ENCODE results near the gene MICU2.

The MICU2 gene

GRCh38 chr13:21549633-21550032, 54.3 kb downstream of the MICU2 start:
- no peak for FAIRE-seq
- no peak for DNase-seq (ENCODE audit: insufficient read length, low spot score)

GRCh38 chr13:21548577-21548976, 55.4 kb downstream of the MICU2 start:
- DNase-seq (ENCODE audit: insufficient read length, low spot score) (no peak), FAIRE-seq (no peak)

- no peak for DNase-seq (ENCODE audit: insufficient read length, low spot score)
- FAIRE-seq = no peak
Observed at GRCh38 chr13:21546372-21546771, 57.6 kb downstream of the MICU2 start.

- FAIRE-seq (no peak), DNase-seq (ENCODE audit: insufficient read length, low spot score) (no peak)
Observed at GRCh38 chr13:21544515-21544914, 59.5 kb downstream of the MICU2 start.

GRCh38 chr13:21542563-21542962, 61.4 kb downstream of the MICU2 start:
- FAIRE-seq (no peak), DNase-seq (ENCODE audit: insufficient read length, low spot score) (no peak)

GRCh38 chr13:21541980-21542379, 62.0 kb downstream of the MICU2 start:
- DNase-seq (ENCODE audit: insufficient read length, low spot score) (no peak), FAIRE-seq (no peak)

- DNase-seq (ENCODE audit: insufficient read length, low spot score) = no peak
- FAIRE-seq = no peak
Observed at GRCh38 chr13:21541271-21541670, 62.7 kb downstream of the MICU2 start.

- DNase-seq (ENCODE audit: insufficient read length, low spot score) = no peak
- no peak for FAIRE-seq
Observed at GRCh38 chr13:21539687-21540086, 64.3 kb downstream of the MICU2 start.

- DNase-seq (ENCODE audit: insufficient read length, low spot score) (no peak), FAIRE-seq (no peak)
Observed at GRCh38 chr13:21538753-21539152, 65.2 kb downstream of the MICU2 start.

GRCh38 chr13:21538280-21538679, 65.7 kb downstream of the MICU2 start:
- DNase-seq (ENCODE audit: insufficient read length, low spot score) (no peak), FAIRE-seq (no peak)

- no peak for DNase-seq (ENCODE audit: insufficient read length, low spot score)
- no peak for FAIRE-seq
Observed at GRCh38 chr13:21537105-21537504, 66.9 kb downstream of the MICU2 start.

GRCh38 chr13:21534760-21535159, 69.2 kb downstream of the MICU2 start:
- DNase-seq (ENCODE audit: insufficient read length, low spot score) (no peak), FAIRE-seq (no peak)

GRCh38 chr13:21531455-21531854, 72.5 kb downstream of the MICU2 start:
- no peak for DNase-seq (ENCODE audit: insufficient read length, low spot score)
- FAIRE-seq = peak; percentile 69

- no peak for FAIRE-seq
- DNase-seq (ENCODE audit: insufficient read length, low spot score) = no peak
Observed at GRCh38 chr13:21530656-21531055, 73.3 kb downstream of the MICU2 start.

- DNase-seq (ENCODE audit: insufficient read length, low spot score) (no peak), FAIRE-seq (no peak)
Observed at GRCh38 chr13:21529146-21529893, 74.7 kb downstream of the MICU2 start.

GRCh38 chr13:21528616-21529015, 75.4 kb downstream of the MICU2 start:
- no peak for FAIRE-seq
- no peak for DNase-seq (ENCODE audit: insufficient read length, low spot score)

GRCh38 chr13:21526707-21527540, 77.0 kb downstream of the MICU2 start:
- FAIRE-seq = no peak
- no peak for DNase-seq (ENCODE audit: insufficient read length, low spot score)

- DNase-seq (ENCODE audit: insufficient read length, low spot score) = no peak
- FAIRE-seq = no peak
Observed at GRCh38 chr13:21522847-21523246, 81.1 kb downstream of the MICU2 start.

GRCh38 chr13:21522130-21522529, 81.8 kb downstream of the MICU2 start:
- no peak for FAIRE-seq
- DNase-seq (ENCODE audit: insufficient read length, low spot score) = no peak

GRCh38 chr13:21518617-21519144, 85.3 kb downstream of the MICU2 start:
- DNase-seq (ENCODE audit: insufficient read length, low spot score) (no peak), FAIRE-seq (no peak)

GRCh38 chr13:21517576-21517975, 86.4 kb downstream of the MICU2 start:
- FAIRE-seq = no peak
- no peak for DNase-seq (ENCODE audit: insufficient read length, low spot score)

- DNase-seq (ENCODE audit: insufficient read length, low spot score) (no peak), FAIRE-seq (peak; percentile 33)
Observed at GRCh38 chr13:21516805-21517204, 87.2 kb downstream of the MICU2 start.

All from GM19239 (cell line).